A673 (cell line): ENCODE results near the gene CRACR2B.

ENCODE experiments used
- EZH2 ChIP-seq: fragments of 200-600 bp; sonication (generic); IDR thresholded peaks from 2 replicates; pipeline ENCODE4 v1.6.1; 2017; ENCODE audit warnings: borderline replicate concordance, low read depth, mild to moderate bottlenecking, mixed read lengths, antibody characterized with exemption, low read length; ENCODE audit not compliant: poor library complexity, severe bottlenecking
- TF ChIP-seq, protein P1 (sequence below): fragments of 300-800, 200-600 bp; sonication (generic); conservative IDR thresholded peaks from 2 replicates; pipeline ENCODE4 v1.5.1; 2017; ENCODE audit warnings: low read depth, mild to moderate bottlenecking, antibody characterized with exemption, low read length, moderate library complexity, mixed read lengths

DNA sequence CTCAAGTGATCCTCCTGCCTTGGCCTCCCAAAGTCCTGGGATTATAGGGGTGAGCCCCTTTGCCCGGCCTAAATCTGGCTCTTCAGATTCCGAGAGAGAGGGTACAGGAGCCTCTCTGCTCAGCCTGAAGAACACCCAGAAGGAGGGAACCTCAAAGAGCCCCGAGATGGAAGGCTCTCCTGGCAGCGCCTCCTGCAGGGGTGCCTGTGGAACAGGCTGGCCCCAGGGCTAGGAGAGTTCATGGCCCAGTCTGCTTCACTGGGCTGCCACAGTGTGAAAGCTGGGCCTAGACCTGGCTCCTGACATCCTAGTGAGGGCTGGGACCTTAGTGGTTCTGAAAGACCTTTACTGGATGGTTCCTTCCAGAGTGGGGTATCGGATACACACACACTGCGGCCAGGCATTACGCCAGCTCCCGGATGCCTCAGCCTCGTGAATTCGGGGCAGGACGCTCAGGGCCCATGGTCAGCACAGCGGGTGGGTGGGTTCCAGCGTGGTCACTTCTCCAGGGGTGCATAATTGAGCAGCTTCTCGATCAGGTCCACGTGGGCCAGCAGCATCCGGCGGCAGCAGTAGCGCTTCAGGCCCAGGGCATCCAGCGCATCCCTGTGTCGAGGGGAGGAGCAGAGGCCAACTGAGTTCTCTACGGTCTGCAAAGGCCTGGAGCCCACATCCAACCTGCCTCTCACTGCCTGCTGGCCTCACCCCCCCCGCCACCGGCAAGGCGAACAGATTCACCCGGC, 12.3 kb downstream of the CRACR2B start:
- TF ChIP-seq, protein P1, sequence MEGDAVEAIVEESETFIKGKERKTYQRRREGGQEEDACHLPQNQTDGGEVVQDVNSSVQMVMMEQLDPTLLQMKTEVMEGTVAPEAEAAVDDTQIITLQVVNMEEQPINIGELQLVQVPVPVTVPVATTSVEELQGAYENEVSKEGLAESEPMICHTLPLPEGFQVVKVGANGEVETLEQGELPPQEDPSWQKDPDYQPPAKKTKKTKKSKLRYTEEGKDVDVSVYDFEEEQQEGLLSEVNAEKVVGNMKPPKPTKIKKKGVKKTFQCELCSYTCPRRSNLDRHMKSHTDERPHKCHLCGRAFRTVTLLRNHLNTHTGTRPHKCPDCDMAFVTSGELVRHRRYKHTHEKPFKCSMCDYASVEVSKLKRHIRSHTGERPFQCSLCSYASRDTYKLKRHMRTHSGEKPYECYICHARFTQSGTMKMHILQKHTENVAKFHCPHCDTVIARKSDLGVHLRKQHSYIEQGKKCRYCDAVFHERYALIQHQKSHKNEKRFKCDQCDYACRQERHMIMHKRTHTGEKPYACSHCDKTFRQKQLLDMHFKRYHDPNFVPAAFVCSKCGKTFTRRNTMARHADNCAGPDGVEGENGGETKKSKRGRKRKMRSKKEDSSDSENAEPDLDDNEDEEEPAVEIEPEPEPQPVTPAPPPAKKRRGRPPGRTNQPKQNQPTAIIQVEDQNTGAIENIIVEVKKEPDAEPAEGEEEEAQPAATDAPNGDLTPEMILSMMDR: peak; percentile 39
- no peak for TF ChIP-seq EZH2
